K562 (cell line): ENCODE data around the gene GLMP. TPM values are rescaled to one million over a fixed set of nuclear protein-coding genes. Genes with fewer than 3 reads are reported as not detected.
A peak's percentile ranks its signal among the peaks of the same experiment; 100 is the strongest.

Experiments used
- E2F1 ChIP-seq: sonication (generic); formaldehyde crosslinking; IDR thresholded peaks from 2 replicates; pipeline ENCODE4 v1.8.1; 2023; ENCODE audit warnings: mild to moderate bottlenecking, missing genetic modification reagents, moderate library complexity
- ELF2 ChIP-seq: fragments of 250-450 bp; sonication (Bioruptor Pico); IDR thresholded peaks from 2 replicates; pipeline ENCODE4 v1.5.0; 2021; ENCODE audit warnings: mild to moderate bottlenecking
- FOXP1 ChIP-seq: sonication (generic); formaldehyde crosslinking; IDR thresholded peaks from 2 replicates; pipeline ENCODE4 v1.8.0; 2022; ENCODE audit warnings: mild to moderate bottlenecking, missing genetic modification reagents
- HOMEZ ChIP-seq: fragments of 250-450 bp; sonication (Bioruptor Pico); IDR thresholded peaks from 2 replicates; pipeline ENCODE4 v1.4.0; 2020; ENCODE audit warnings: mild to moderate bottlenecking, moderate library complexity
- KAT8 ChIP-seq: fragments of 450-650 bp; IDR thresholded peaks from 2 replicates; pipeline ENCODE4 v1.6.1; 2016; ENCODE audit warnings: low read depth, mild to moderate bottlenecking
- LCOR ChIP-seq: sonication (generic); formaldehyde crosslinking; IDR thresholded peaks from 2 replicates; pipeline ENCODE4 v1.8.0; 2022; ENCODE audit warnings: mild to moderate bottlenecking, missing genetic modification reagents
- MGA ChIP-seq: fragments of 450-650 bp; IDR thresholded peaks from 2 replicates; pipeline ENCODE4 v1.6.1; 2016; ENCODE audit warnings: mild to moderate bottlenecking, moderate library complexity
- NONO ChIP-seq, 2 experiments: fragments of 200-400 bp in 1 of 2; fragments of 450-650 bp in 1 of 2; formaldehyde crosslinking in 1 of 2; IDR thresholded peaks; 2 replicates each; pipeline ENCODE4 v1.6.1; 2017; ENCODE audit warnings: low read depth in 2 of 2, mild to moderate bottlenecking in 2 of 2, moderate library complexity in 2 of 2, low read length in 1 of 2
- POLR2A ChIP-seq: fragments of 450-650 bp; conservative IDR thresholded peaks from 2 replicates; pipeline ENCODE4 v1.6.1; 2016
- TAF9B ChIP-seq: fragments of 450-650 bp; IDR thresholded peaks from 2 replicates; pipeline ENCODE4 v1.6.1; 2018; ENCODE audit warnings: mild to moderate bottlenecking; ENCODE audit not compliant: partially characterized antibody
- ZBTB26 ChIP-seq: fragments of 450-650 bp; formaldehyde crosslinking; IDR thresholded peaks from 2 replicates; pipeline ENCODE4 v1.4.0; 2022; ENCODE audit warnings: missing genetic modification characterization
- polyA plus RNA-seq, 8 experiments: library from polyadenylated mRNA; depleted of rRNA in 4 of 8; stranded (reverse) in 5 of 8; unstranded in 3 of 8; fragments of >200 nt; fragmentation: Nextera tagmentation in 2 of 8; fragmentation: Illumina TruSeq in 1 of 8; extraction: Ambion mirVana in 2 of 8; extraction: Trizol in 1 of 8; gene quantifications; 2 replicates each; pipeline versions ENCODE4 v1.2.1 to v1.2.3, GENCODE V29; 2011 to 2014; ENCODE audit warnings: inconsistent platforms in 1 of 8, missing spikeins in 1 of 8
- total RNA-seq, 7 experiments: library from RNA; depleted of rRNA in 6 of 7; stranded (reverse); fragments of >200 nt in 6 of 7; fragmentation: Illumina TruSeq in 2 of 7; extraction: Trizol in 2 of 7; gene quantifications; 2 replicates each; pipeline versions ENCODE4 v1.2.1 to v1.2.3, GENCODE V29; 2011 to 2021; ENCODE audit warnings: low replicate concordance in 1 of 7

The GLMP gene
- total and polyA plus RNA-seq, 9 of the 15 experiments (the other 6 are each of a cell fraction or from before 2014, with no cell fraction given): 8.3 to 28.2 (median 22.4) TPM

- TF ChIP-seq POLR2A: peak; percentile 67
- TF ChIP-seq TAF9B: peak; percentile 53
- TF ChIP-seq NONO (IDR thresholded peaks at IDR 0.05; ENCODE audit: low read depth in 2 of 2, low read length in 1 of 2): no peak
- TF ChIP-seq HOMEZ (CRISPR knock-in tag): no peak
- no peak for TF ChIP-seq KAT8
- peak; percentile 54; the same call in 1 of the 2 replicates for TF ChIP-seq ELF2 (CRISPR knock-in tag)
- TF ChIP-seq E2F1: no peak
- no peak; the same call in 1 of the 2 replicates for TF ChIP-seq LCOR (CRISPR knock-in tag)
- TF ChIP-seq ZBTB26: no peak
- peak; percentile 73 for TF ChIP-seq MGA
- TF ChIP-seq FOXP1 (CRISPR knock-in tag): no peak
Measured at GRCh38 chr1:156295391-156295947, at the start of gene GLMP (continued).
